Liver (tissue), 9 donors: Measurements from ENCODE around the gene ZNF333. TPM values are rescaled to one million over a fixed set of nuclear protein-coding genes. Genes with fewer than 3 reads are reported as not detected.

Source experiments
- DNase-seq: peaks from one replicate; pipeline ENCODE4 v3.0.0-alpha.2; 2017; ENCODE audit warnings: low spot score
- H3K27ac ChIP-seq, 2 donors: one replicate each; pipeline ENCODE4 v1.7.0; 2013; ENCODE audit warnings: inconsistent platforms in 2 of 2, low read length in 2 of 2, control low read depth in 1 of 2, low read depth in 1 of 2, mild to moderate bottlenecking in 1 of 2
- H3K27me3 ChIP-seq, 4 donors: one replicate each; pipeline versions ENCODE4 v1.6.1 to v1.7.0; 2013; ENCODE audit warnings: low read length in 3 of 4, inconsistent platforms in 1 of 4, mild to moderate bottlenecking in 1 of 4, moderate library complexity in 1 of 4; ENCODE audit not compliant: control insufficient read depth in 4 of 4, insufficient read depth in 4 of 4
- H3K36me3 ChIP-seq, 4 donors: one replicate each; pipeline versions ENCODE4 v1.6.1 to v1.7.0; 2013; ENCODE audit warnings: low read length in 3 of 4, mild to moderate bottlenecking in 3 of 4, low read depth in 1 of 4, moderate library complexity in 1 of 4; ENCODE audit not compliant: control insufficient read depth in 4 of 4, insufficient read depth in 3 of 4
- H3K4me1 ChIP-seq, 4 donors: one replicate each; pipeline versions ENCODE4 v1.6.1 to v1.7.0; 2013; ENCODE audit warnings: low read length in 3 of 4, mild to moderate bottlenecking in 3 of 4, moderate library complexity in 1 of 4; ENCODE audit not compliant: control insufficient read depth in 4 of 4, insufficient read depth in 4 of 4
- H3K4me3 ChIP-seq, 3 donors: one replicate each; pipeline versions ENCODE4 v1.6.1 to v1.7.0; 2013; ENCODE audit warnings: low read length in 3 of 3, control low read depth in 1 of 3, low read depth in 1 of 3, mild to moderate bottlenecking in 1 of 3
- H3K9ac ChIP-seq, 2 donors: one replicate each; pipeline ENCODE4 v1.7.0; 2013; ENCODE audit warnings: low read length in 2 of 2, mild to moderate bottlenecking in 2 of 2, moderate library complexity in 2 of 2, control low read depth in 1 of 2, low read depth in 1 of 2
- H3K9me3 ChIP-seq, 4 donors: one replicate each; pipeline versions ENCODE4 v1.6.1 to v1.7.0; 2013; ENCODE audit warnings: low read length in 3 of 4; ENCODE audit not compliant: control insufficient read depth in 4 of 4
- ATF3 ChIP-seq: IDR thresholded peaks from 2 replicates; pipeline ENCODE4 v1.6.1; 2016; ENCODE audit warnings: antibody characterized with exemption
- CTCF ChIP-seq: fragments of 150-350 bp; IDR thresholded peaks from 2 replicates; pipeline ENCODE4 v1.5.1; 2017; ENCODE audit warnings: improper control_type of control experiment, low read depth, low read length; ENCODE audit not compliant: missing input control
- EGR1 ChIP-seq, 2 donors: IDR thresholded peaks; 2 replicates each; pipeline ENCODE4 v1.6.1; 2016 to 2018; ENCODE audit warnings: antibody characterized with exemption in 2 of 2, low read depth in 2 of 2
- FOXA1 ChIP-seq: IDR thresholded peaks from 2 replicates; pipeline ENCODE4 v1.6.1; 2016; ENCODE audit warnings: antibody characterized with exemption
- FOXA2 ChIP-seq: IDR thresholded peaks from 2 replicates; pipeline ENCODE4 v1.6.1; 2016; ENCODE audit warnings: antibody characterized with exemption
- GABPA ChIP-seq, 2 donors: IDR thresholded peaks in 1 of 2; conservative IDR thresholded peaks in 1 of 2; 2 replicates each; pipeline ENCODE4 v1.6.1; 2016; ENCODE audit warnings: antibody characterized with exemption in 2 of 2, mild to moderate bottlenecking in 1 of 2, moderate library complexity in 1 of 2
- HNF4A ChIP-seq, 2 donors: conservative IDR thresholded peaks; 2 replicates each; pipeline ENCODE4 v1.6.1; 2016; ENCODE audit warnings: antibody characterized with exemption in 2 of 2, mild to moderate bottlenecking in 2 of 2
- HNF4G ChIP-seq: IDR thresholded peaks from 2 replicates; pipeline ENCODE4 v1.6.1; 2016; ENCODE audit warnings: antibody characterized with exemption
- JUND ChIP-seq, 2 donors: IDR thresholded peaks; 2 replicates each; pipeline ENCODE4 v1.6.1; 2016; ENCODE audit warnings: antibody characterized with exemption in 2 of 2
- MAX ChIP-seq: IDR thresholded peaks from 2 replicates; pipeline ENCODE4 v1.6.1; 2016; ENCODE audit warnings: antibody characterized with exemption
- NR2F2 ChIP-seq: IDR thresholded peaks from 2 replicates; pipeline ENCODE4 v1.6.1; 2016; ENCODE audit warnings: antibody characterized with exemption
- RAD21 ChIP-seq, 2 donors: IDR thresholded peaks; 2 replicates each; pipeline ENCODE4 v1.6.1; 2016; ENCODE audit warnings: antibody characterized with exemption in 2 of 2, mild to moderate bottlenecking in 2 of 2
- REST ChIP-seq: IDR thresholded peaks from 2 replicates; pipeline ENCODE4 v1.6.1; 2016; ENCODE audit warnings: antibody characterized with exemption, mild to moderate bottlenecking
- RXRA ChIP-seq, 2 donors: IDR thresholded peaks; 2 replicates each; pipeline ENCODE4 v1.6.1; 2017 to 2018; ENCODE audit warnings: antibody characterized with exemption in 2 of 2, mild to moderate bottlenecking in 1 of 2
- SP1 ChIP-seq: IDR thresholded peaks from 2 replicates; pipeline ENCODE4 v1.6.1; 2018; ENCODE audit warnings: antibody characterized with exemption, mild to moderate bottlenecking
- TAF1 ChIP-seq: conservative IDR thresholded peaks from 2 replicates; pipeline ENCODE4 v1.6.1; 2016; ENCODE audit warnings: antibody characterized with exemption, mild to moderate bottlenecking
- YY1 ChIP-seq: IDR thresholded peaks from 2 replicates; pipeline ENCODE4 v1.6.1; 2016; ENCODE audit warnings: antibody characterized with exemption, mild to moderate bottlenecking
- ZBTB33 ChIP-seq: IDR thresholded peaks from 2 replicates; pipeline ENCODE4 v1.6.1; 2016; ENCODE audit warnings: antibody characterized with exemption
- WGBS: extraction: QIAGEN DNeasy Blood & Tissue Kit; methylation state at CpG from one replicate; pipeline ENCODE4 v1.1.7; 2013; 5-methylcytosine and 5-hydroxymethylcytosine counted together
- polyA plus RNA-seq, 2 donors: library from polyadenylated mRNA; stranded (reverse) in 1 of 2; unstranded in 1 of 2; fragments of 200-250 nt in 1 of 2; fragments of >200 nt in 1 of 2; fragmentation: Nextera tagmentation in 1 of 2; extraction: Ambion mirVana in 1 of 2; gene quantifications; one replicate each; pipeline versions ENCODE4 v1.2.1 to v1.2.3, GENCODE V29; 2013 to 2015
- total RNA-seq, 2 donors: library from RNA; depleted of rRNA; stranded (reverse); fragments of >200 nt; gene quantifications; one replicate each; pipeline ENCODE4 v1.2.3, GENCODE V29; 2014
- donor health status: healthy.
- donor health status: healthy.
- donor health status: healthy.
- donor health status: healthy.
- donor health status: healthy.

Gene ZNF333
- total and polyA plus RNA-seq, 4 donors: 1.7 to 11.2 (median 3.6) TPM

GRCh38 chr19:14648506-14648905 lies 41.3 kb upstream of the ZNF333 start:
- TF ChIP-seq ATF3 (no peak), EGR1 (IDR thresholded peaks at IDR 0.05; ENCODE audit: low read depth in 2 of 2) (no peak), SP1 (no peak), GABPA (IDR thresholded peaks at IDR 0.05 in 1 of 2, conservative IDR thresholded peaks at IDR 0.05 in 1 of 2) (no peak), NR2F2 (no peak)
- Histone ChIP-seq H3K27me3 (peaks cover 0 to 2% (median 0%) of the 10 kb centered on the region in 4 donors), H3K9me3 (no peaks in the 10 kb centered on the region), H3K4me1 (no peaks in the 10 kb centered on the region), H3K4me3 (no peak overlapping the region), H3K9ac (no peak overlapping the region), H3K27ac (no peak overlapping the region), H3K36me3 (no peaks in the 10 kb centered on the region)
- 97% methylated on average over 2 of the region's 2 CpGs for WGBS
- no peak for DNase-seq

GRCh38 chr19:14649020-14649419 lies 40.8 kb upstream of the ZNF333 start:
- 56% methylated on average over 4 of the region's 4 CpGs for whole genome bisulfite sequencing
- TF ChIP-seq MAX: no peak
- TF ChIP-seq SP1: no peak
- no peak for TF ChIP-seq GABPA (IDR thresholded peaks at IDR 0.05 in 1 of 2, conservative IDR thresholded peaks at IDR 0.05 in 1 of 2)
- no peak for TF ChIP-seq TAF1
- no peak for TF ChIP-seq HNF4A (conservative IDR thresholded peaks at IDR 0.05)
- TF ChIP-seq ATF3: no peak
- no peak for TF ChIP-seq ZBTB33
- TF ChIP-seq RXRA (IDR thresholded peaks at IDR 0.05): no peak
- TF ChIP-seq EGR1 (IDR thresholded peaks at IDR 0.05; ENCODE audit: low read depth in 2 of 2): no peak
- TF ChIP-seq RAD21 (IDR thresholded peaks at IDR 0.05): no peak
- no peak for TF ChIP-seq NR2F2
- no peak for TF ChIP-seq CTCF
- no peak for TF ChIP-seq REST
- TF ChIP-seq JUND (IDR thresholded peaks at IDR 0.05): no peak
- TF ChIP-seq HNF4G: no peak
- TF ChIP-seq FOXA1: no peak
- no peak for TF ChIP-seq FOXA2
- TF ChIP-seq YY1: no peak
- Histone ChIP-seq H3K4me3 (no peak overlapping the region), H3K36me3 (no peaks in the 10 kb centered on the region), H3K9me3 (no peaks in the 10 kb centered on the region), H3K9ac (no peak overlapping the region), H3K27me3 (peaks cover 0 to 2% (median 0%) of the 10 kb centered on the region in 4 donors), H3K27ac (no peak overlapping the region), H3K4me1 (no peaks in the 10 kb centered on the region)
- DNase-seq: no peak
